Ectodermal cell (in vitro differentiated cells): ENCODE data around the gene MCM3.

Source experiments
- H3K27ac ChIP-seq: 2 replicates; pipeline ENCODE4 v1.7.0; 2013; ENCODE audit warnings: mild to moderate bottlenecking, low read depth, low read length; ENCODE audit not compliant: insufficient read depth, poor library complexity, severe bottlenecking
- H3K27me3 ChIP-seq: 2 replicates; pipeline ENCODE4 v1.7.0; 2013; ENCODE audit warnings: mild to moderate bottlenecking, low read length; ENCODE audit not compliant: insufficient read depth, control insufficient read depth, poor library complexity, severe bottlenecking
- H3K36me3 ChIP-seq: one replicate; pipeline ENCODE4 v1.7.0; 2013; ENCODE audit warnings: low read length; ENCODE audit not compliant: control insufficient read depth, insufficient read depth
- H3K4me1 ChIP-seq: one replicate; pipeline ENCODE4 v1.7.0; 2013; ENCODE audit warnings: low read length; ENCODE audit not compliant: control insufficient read depth, insufficient read depth
- H3K4me3 ChIP-seq: 2 replicates; pipeline ENCODE4 v1.7.0; 2013; ENCODE audit warnings: low read depth, low read length, control low read depth; ENCODE audit not compliant: insufficient read depth
- H3K9me3 ChIP-seq: 2 replicates; pipeline ENCODE4 v1.7.0; 2013; ENCODE audit warnings: mild to moderate bottlenecking, low read length, moderate library complexity; ENCODE audit not compliant: control insufficient read depth
- WGBS, 2 experiments: methylation state at CpG; one replicate each; pipeline ENCODE4 v1.1.7; 2013; ENCODE audit warnings: missing lambda C conversion rate in 2 of 2; 5-methylcytosine and 5-hydroxymethylcytosine counted together

The MCM3 gene

DNA sequence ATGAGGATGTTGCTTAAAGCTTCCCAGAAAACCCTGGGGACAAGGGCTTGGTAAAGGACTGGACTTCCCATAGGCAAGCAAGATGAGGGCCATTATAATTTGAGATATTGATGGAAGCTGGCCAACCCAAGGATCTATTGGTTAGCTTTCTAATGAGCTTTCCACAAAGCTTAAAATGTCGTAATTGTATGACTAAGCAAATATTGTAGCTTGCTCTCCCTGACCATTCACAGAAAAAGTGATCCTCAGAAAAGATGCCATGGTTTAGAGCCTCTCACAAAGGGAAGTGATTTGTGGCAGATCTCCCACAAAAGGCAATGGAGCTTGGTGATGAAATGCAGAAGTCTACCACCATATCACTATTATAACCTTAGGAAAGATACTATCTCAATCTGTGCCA, 53.9 kb downstream of the MCM3 start:
- H3K4me1 ChIP-seq = no peaks in the 10 kb centered on the region
- no peaks in the 10 kb centered on the region for H3K9me3 ChIP-seq
- no peak overlapping the region for H3K27ac ChIP-seq
- WGBS, 2 experiments = 96 to 100% methylated on average over 1 of the region's 1 CpG
- no peak overlapping the region for H3K4me3 ChIP-seq
- no peaks in the 10 kb centered on the region for H3K27me3 ChIP-seq
- no peaks in the 10 kb centered on the region for H3K36me3 ChIP-seq

GRCh38 chr6:52227495-52227894, 57.0 kb downstream of the MCM3 start:
- H3K27me3 ChIP-seq = no peaks in the 10 kb centered on the region
- H3K36me3 ChIP-seq = no peaks in the 10 kb centered on the region
- H3K4me3 ChIP-seq = no peak overlapping the region
- H3K9me3 ChIP-seq = no peaks in the 10 kb centered on the region
- 84 to 96% methylated on average over 1 of the region's 1 CpG for WGBS, 2 experiments
- H3K4me1 ChIP-seq = no peaks in the 10 kb centered on the region
- H3K27ac ChIP-seq = no peak overlapping the region

DNA sequence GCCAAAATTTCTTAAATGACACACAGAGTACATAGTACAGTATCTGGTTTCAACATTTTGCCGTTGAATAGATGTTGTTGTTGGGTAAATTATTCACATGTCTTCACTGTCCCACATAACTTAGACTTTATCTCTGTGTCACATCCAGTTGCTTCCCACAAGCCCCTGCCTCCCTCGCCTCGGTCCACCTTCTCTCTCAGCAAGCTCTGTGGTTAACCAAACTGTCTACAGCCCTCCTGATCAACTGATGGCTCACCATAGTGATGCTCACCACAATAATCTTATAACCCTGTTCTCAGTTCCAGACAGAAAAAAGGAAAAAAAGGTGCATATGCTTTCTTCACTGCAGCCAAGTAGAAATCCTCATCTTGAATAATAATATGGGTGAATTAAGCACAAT, 63.2 kb downstream of the MCM3 start:
- Histone ChIP-seq H3K4me3 (no peak overlapping the region), H3K9me3 (no peaks in the 10 kb centered on the region), H3K27ac (no peak overlapping the region), H3K4me1 (no peaks in the 10 kb centered on the region), H3K27me3 (no peaks in the 10 kb centered on the region), H3K36me3 (no peaks in the 10 kb centered on the region)
- WGBS, 2 experiments = 80 to 82% methylated on average over 2 of the region's 3 CpGs

DNA sequence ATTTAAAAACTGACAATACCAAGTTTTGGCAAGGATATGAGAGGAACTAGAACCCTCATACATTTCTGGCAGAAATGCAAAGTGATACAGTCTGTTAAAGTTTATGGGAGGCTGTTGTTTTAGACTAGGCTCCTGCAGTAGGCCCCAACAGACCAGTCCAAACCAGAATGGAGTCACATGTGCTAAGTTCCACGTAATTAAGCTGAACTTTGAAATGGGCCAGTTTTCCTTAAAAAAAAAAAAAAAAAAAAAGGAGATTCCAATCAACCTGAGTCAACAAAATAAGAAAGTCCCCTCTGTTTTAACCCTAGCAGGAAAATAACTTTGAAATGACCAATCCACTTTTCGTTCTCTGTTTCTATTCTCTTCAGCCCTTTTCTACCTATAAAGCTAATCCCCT, 66.8 kb downstream of the MCM3 start:
- Histone ChIP-seq H3K27ac (no peak overlapping the region), H3K4me3 (no peak overlapping the region), H3K27me3 (no peaks in the 10 kb centered on the region), H3K4me1 (no peaks in the 10 kb centered on the region), H3K36me3 (no peaks in the 10 kb centered on the region), H3K9me3 (no peaks in the 10 kb centered on the region)
- WGBS, 2 experiments = 94% methylated on average over 2 of the region's 2 CpGs

DNA sequence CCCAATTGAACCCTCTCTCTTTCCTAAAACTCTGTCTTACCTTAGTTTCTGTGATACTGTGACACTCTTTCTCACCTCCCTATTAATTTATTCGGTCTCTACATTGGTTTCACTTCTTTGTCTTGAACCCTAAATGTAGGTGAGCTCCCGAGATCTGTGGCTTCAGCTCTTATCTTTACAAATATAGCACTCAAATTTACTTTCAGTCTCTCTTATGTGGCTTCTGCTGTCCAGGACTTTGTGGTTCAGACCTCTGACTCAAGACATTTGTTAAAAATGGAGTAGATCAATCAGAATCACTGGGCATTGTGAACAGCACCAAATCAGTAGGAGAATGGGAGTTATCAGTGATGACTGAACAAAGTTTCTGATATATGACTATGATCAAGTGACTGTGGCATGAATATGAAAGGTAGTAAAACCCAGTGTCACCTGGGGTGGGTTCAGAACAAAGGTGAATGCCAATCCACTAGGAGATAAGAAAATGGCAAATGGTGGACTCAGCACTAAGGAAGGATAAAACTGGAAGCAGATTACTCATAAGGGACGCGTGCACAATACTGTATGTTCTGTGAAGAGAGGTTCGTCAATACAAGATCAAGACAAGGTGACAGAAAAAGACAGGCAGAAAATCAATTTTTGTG, 67.5 kb downstream of the MCM3 start:
- no peaks in the 10 kb centered on the region for H3K27me3 ChIP-seq
- H3K27ac ChIP-seq = no peak overlapping the region
- H3K36me3 ChIP-seq = no peaks in the 10 kb centered on the region
- H3K9me3 ChIP-seq = no peaks in the 10 kb centered on the region
- 92 to 95% methylated on average over 5 of the region's 5 CpGs for WGBS, 2 experiments
- H3K4me1 ChIP-seq = no peaks in the 10 kb centered on the region
- no peak overlapping the region for H3K4me3 ChIP-seq

- H3K27ac ChIP-seq = no peak overlapping the region
- no peak overlapping the region for H3K4me3 ChIP-seq
- no peaks in the 10 kb centered on the region for H3K4me1 ChIP-seq
- H3K36me3 ChIP-seq = no peaks in the 10 kb centered on the region
- no peaks in the 10 kb centered on the region for H3K27me3 ChIP-seq
- no peaks in the 10 kb centered on the region for H3K9me3 ChIP-seq
These were observed 68.8 kb downstream of the MCM3 start for GRCh38 chr6:52215787-52216186.
